NCI-H2227 treated with DMSO at 0.1 percent for 48 hours (cell line): Measurements from ENCODE around the gene ALG9.
A peak's percentile ranks its signal among the peaks of the same experiment; 100 is the strongest.
"Not testable (repeated sequence)": the region's sequence is repeated elsewhere in the genome, so short reads cannot be mapped to it uniquely, and the experiment has no call there.

Experiments
- DNase-seq: peaks from one replicate; lab custom pipeline; 2025; lab: John Stamatoyannopoulos, UW

The ALG9 gene

GRCh38 chr11:111795334-111795985 is 75.9 kb downstream of the ALG9 start:
- no peak for DNase-seq

DNA sequence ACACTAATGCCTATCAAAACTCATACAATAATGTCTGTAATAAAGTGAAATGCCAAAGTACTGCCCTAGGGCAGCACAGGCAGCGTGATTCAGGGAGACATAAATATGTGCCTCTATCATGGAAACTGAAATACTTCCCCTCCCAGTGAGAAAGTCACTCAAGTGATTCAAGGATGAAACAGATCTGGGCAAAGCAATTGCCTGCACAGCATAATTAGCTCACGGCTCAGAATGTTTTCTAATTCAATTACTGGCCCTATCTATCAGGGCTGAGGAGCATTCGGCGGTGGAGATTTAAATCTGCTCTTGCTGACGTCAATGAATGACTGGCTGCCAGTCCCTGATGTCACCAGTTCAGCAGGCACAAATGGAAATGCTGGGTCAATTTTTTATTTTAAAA is 77.5 kb downstream of the ALG9 start:
- DNase-seq: no peak

GRCh38 chr11:111792955-111793500 is 78.4 kb downstream of the ALG9 start:
- no peak for DNase-seq

GRCh38 chr11:111792314-111792713 is 79.1 kb downstream of the ALG9 start:
- no peak for DNase-seq

DNA sequence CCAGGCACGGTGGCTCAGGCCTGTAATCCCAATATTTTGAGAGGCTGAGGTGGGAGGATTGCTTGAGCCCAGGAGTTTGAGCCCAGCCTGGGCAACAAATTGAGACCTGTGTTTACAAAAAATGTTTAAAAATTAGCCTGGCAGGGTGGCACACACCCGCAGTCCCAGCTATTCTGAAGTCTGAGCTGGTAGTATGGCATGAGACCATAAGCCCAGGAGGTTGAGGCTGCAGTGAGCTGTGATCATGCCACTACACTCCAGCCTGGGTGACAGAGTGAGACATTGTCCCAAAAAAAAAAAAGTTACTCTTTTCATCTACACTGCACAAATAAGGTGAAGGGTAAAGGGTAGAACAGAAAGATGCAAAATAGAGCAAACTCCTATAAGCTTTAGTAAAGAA is 82.9 kb downstream of the ALG9 start:
- no peak for DNase-seq

- DNase-seq: no peak
These were observed 83.3 kb downstream of the ALG9 start for GRCh38 chr11:111788051-111788450.

- DNase-seq: no peak
These were observed 85.4 kb downstream of the ALG9 start for GRCh38 chr11:111785886-111786412.

- DNase-seq: no peak
These were observed 86.3 kb downstream of the ALG9 start for GRCh38 chr11:111785076-111785475.

GRCh38 chr11:111784311-111784710 is 87.1 kb downstream of the ALG9 start:
- not testable (repeated sequence) for DNase-seq

DNA sequence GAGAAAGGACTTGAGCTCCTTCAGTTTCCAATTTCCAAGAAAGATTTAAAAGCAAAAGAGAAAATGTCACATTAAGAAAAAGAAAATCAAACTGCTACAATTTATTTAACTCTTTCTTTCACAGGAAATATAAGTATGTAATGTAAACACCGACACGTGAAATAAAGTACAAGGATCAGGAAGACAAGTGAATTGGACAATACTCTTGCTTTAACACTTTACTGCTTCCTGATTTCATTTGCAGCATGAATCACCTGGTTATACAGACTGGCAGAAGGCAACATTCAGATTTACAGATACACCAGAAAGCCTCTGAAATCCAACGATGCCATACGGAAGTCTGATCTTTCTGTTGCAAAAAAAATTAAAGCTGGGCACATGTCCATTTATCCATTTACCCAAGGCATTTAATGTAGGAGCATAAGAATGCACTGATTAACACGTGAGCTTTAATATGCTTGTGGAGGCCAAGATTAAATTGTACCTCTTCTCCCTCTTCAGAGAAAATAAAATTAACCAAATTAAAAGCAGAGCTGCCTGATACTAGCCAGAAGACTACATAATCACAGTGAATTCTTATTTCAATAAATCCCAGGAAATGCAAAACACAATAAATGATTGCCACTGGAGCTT is 89.2 kb downstream of the ALG9 start:
- no peak for DNase-seq

GRCh38 chr11:111779118-111779517 is 92.3 kb downstream of the ALG9 start:
- no peak for DNase-seq

DNA sequence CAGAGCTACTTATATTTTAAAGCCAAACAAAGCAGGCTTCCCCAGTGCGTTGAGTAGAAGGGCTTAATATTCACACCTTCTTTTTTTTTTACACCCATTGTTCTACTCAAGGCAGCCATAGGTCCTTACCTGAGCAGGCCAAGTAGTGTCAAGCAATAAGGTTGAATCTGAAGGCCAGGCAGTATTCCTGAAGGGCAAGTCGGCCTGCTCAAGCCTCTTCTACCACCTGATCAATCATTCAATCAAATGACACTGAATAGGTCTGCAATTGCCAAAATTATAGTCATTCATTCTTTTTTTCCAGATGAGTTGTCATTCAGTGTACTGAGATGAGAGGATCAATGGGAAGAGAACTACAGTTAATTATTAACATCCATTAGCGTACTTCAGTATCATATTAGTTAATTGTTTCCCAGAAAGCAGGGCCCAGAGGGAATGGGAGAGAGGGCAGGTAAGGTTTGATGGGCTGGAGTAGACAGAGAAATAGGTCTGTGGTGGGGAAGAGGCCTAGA is 93.3 kb downstream of the ALG9 start:
- no peak for DNase-seq

GRCh38 chr11:111777094-111778046 is 94.0 kb downstream of the ALG9 start:
- DNase-seq: peak; percentile 50

- DNase-seq: no peak
These were observed 94.8 kb downstream of the ALG9 start for GRCh38 chr11:111776398-111777093.

DNA sequence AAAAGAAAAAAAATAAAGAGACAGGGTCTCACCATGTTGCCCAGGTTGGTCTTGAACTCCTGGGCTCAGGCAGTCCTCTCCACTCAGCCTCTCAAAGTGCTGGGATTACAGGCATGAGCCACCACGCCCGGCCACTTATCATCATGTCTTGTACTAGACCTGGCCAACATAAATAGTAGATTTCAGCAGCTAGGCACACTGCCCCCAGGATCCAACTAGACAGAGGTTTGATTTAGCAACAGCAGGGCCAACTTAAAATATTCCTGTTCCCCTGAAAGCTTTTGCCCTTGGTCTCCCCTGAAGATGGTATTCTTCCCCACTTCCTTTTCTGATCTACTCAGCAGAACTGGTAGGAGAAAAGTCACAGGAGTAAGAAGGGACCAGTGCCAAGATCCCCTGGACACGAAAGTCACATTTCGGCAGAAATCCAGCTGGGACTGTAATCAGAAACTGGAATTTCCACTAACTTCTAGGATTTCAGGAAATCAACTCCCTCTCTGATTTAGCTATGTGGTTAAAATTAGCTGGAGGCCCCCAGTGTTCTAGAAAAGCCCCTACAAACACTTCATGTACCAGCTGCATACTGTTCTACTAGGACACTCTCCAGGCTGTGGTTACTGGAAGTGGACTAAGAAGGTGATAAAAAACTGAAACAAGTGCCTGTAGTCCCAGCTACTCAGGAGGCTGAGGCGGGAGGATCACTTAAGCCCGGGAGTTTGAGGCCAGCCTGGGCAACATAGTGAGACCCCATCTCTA is 96.2 kb downstream of the ALG9 start:
- DNase-seq: no peak

- no peak for DNase-seq
These were observed 98.8 kb downstream of the ALG9 start for GRCh38 chr11:111772535-111772934.

GRCh38 chr11:111771205-111771604 is 100.2 kb downstream of the ALG9 start:
- not testable (repeated sequence) for DNase-seq

GRCh38 chr11:111770581-111771134 is 100.7 kb downstream of the ALG9 start:
- no peak for DNase-seq

- DNase-seq: no peak
These were observed 104.6 kb downstream of the ALG9 start for GRCh38 chr11:111766834-111767142.
